ENCODE measurements around the gene EVA1C. TPM values are rescaled to one million over a fixed set of nuclear protein-coding genes. Genes with fewer than 3 reads are reported as not detected.
"Not testable (repeated sequence)": the region's sequence is repeated elsewhere in the genome, so short reads cannot be mapped to it uniquely, and the experiment has no call there.

EVA1C gene
- total RNA-seq, 2 experiments from 2014 or later = 10.9 to 12.5 TPM

GRCh38 chr21:32382108-32382644 is 30.3 kb upstream of the EVA1C start:
- H3K27ac Mint-ChIP-seq = no peak overlapping the region
- peaks cover 16% of the 10 kb centered on the region for H3K4me1 Mint-ChIP-seq

GRCh38 chr21:32383812-32384211 is 28.7 kb upstream of the EVA1C start:
- Mint-ChIP-seq H3K4me3 (no peak overlapping the region), H3K9me3 (no peaks in the 10 kb centered on the region), H3K4me1 (peaks cover 26% of the 10 kb centered on the region), H3K36me3 (peaks cover 15% of the 10 kb centered on the region), H3K27me3 (no peaks in the 10 kb centered on the region), H3K27ac (no peak overlapping the region)
- no peak for DNase-seq

More at GRCh38 chr21:32382108-32382644, 30.3 kb upstream of the EVA1C start:
- H3K9me3 Mint-ChIP-seq = no peaks in the 10 kb centered on the region
- H3K4me3 Mint-ChIP-seq = no peak overlapping the region
- peaks cover 25% of the 10 kb centered on the region for H3K36me3 Mint-ChIP-seq
- H3K27me3 Mint-ChIP-seq = no peaks in the 10 kb centered on the region
- no peak for DNase-seq

- Mint-ChIP-seq H3K27ac (peak overlapping the region; percentile 35), H3K36me3 (peaks cover 30% of the 10 kb centered on the region), H3K27me3 (no peaks in the 10 kb centered on the region), H3K4me1 (peaks cover 44% of the 10 kb centered on the region), H3K4me3 (no peak overlapping the region), H3K9me3 (no peaks in the 10 kb centered on the region)
- no peak for DNase-seq
Measured at GRCh38 chr21:32386195-32386870, 26.2 kb upstream of the EVA1C start.

GRCh38 chr21:32387151-32387550 is 25.4 kb upstream of the EVA1C start:
- Mint-ChIP-seq H3K36me3 (peaks cover 38% of the 10 kb centered on the region), H3K4me3 (no peak overlapping the region), H3K27me3 (no peaks in the 10 kb centered on the region), H3K27ac (peak overlapping the region; percentile 35), H3K4me1 (peaks cover 47% of the 10 kb centered on the region), H3K9me3 (no peaks in the 10 kb centered on the region)
- DNase-seq = no peak

- no peaks in the 10 kb centered on the region for H3K27me3 Mint-ChIP-seq
- no peak overlapping the region for H3K27ac Mint-ChIP-seq
- H3K4me1 Mint-ChIP-seq = peaks cover 47% of the 10 kb centered on the region
- peaks cover 39% of the 10 kb centered on the region for H3K36me3 Mint-ChIP-seq
- H3K9me3 Mint-ChIP-seq = no peaks in the 10 kb centered on the region
- no peak overlapping the region for H3K4me3 Mint-ChIP-seq
- no peak for DNase-seq
Measured at GRCh38 chr21:32388306-32388705, 24.2 kb upstream of the EVA1C start.

GRCh38 chr21:32389337-32390015 is 23.0 kb upstream of the EVA1C start:
- H3K4me3 Mint-ChIP-seq = peak overlapping the region; percentile 29
- H3K9me3 Mint-ChIP-seq = no peaks in the 10 kb centered on the region
- no peaks in the 10 kb centered on the region for H3K27me3 Mint-ChIP-seq
- DNase-seq = no peak
- peaks cover 36% of the 10 kb centered on the region for H3K36me3 Mint-ChIP-seq
- peaks cover 54% of the 10 kb centered on the region for H3K4me1 Mint-ChIP-seq
- H3K27ac Mint-ChIP-seq = no peak overlapping the region

- not testable (repeated sequence) for H3K27me3 Mint-ChIP-seq, H3K9me3 Mint-ChIP-seq, DNase-seq, H3K27ac Mint-ChIP-seq
- peaks cover 31% of the 10 kb centered on the region for H3K36me3 Mint-ChIP-seq
- peaks cover 50% of the 10 kb centered on the region for H3K4me1 Mint-ChIP-seq
- peak overlapping the region; percentile 91 for H3K4me3 Mint-ChIP-seq
Measured at GRCh38 chr21:32390537-32391224, 21.8 kb upstream of the EVA1C start.

- H3K9me3 Mint-ChIP-seq = no peaks in the 10 kb centered on the region
- no peak for DNase-seq
- H3K36me3 Mint-ChIP-seq = peaks cover 31% of the 10 kb centered on the region
- H3K4me1 Mint-ChIP-seq = peaks cover 42% of the 10 kb centered on the region
- peak overlapping the region; percentile 91 for H3K4me3 Mint-ChIP-seq
- peaks cover 11% of the 10 kb centered on the region for H3K27me3 Mint-ChIP-seq
- peak overlapping the region; percentile 87 for H3K27ac Mint-ChIP-seq
Measured at GRCh38 chr21:32391755-32392154, 20.8 kb upstream of the EVA1C start.

- Mint-ChIP-seq H3K27me3 (peaks cover 11% of the 10 kb centered on the region), H3K4me1 (peaks cover 35% of the 10 kb centered on the region), H3K27ac (peak overlapping the region; percentile 87)
Measured at GRCh38 chr21:32392299-32392879, 20.1 kb upstream of the EVA1C start.

GRCh38 chr21:32392880-32393676 is 19.4 kb upstream of the EVA1C start, which contains the start of gene URB1:
Gene URB1 (minus strand): TSS chr21:32393012. CDS start chr21:32392910, 102 bp downstream.
- peak within 1 kb of the TSS; percentile 91 for H3K4me3 Mint-ChIP-seq
- peaks cover 29% of the 10 kb centered on the region for H3K36me3 Mint-ChIP-seq
- peaks cover 31% of the 10 kb centered on the region for H3K4me1 Mint-ChIP-seq
- DNase-seq = peak; percentile 98
- H3K9me3 Mint-ChIP-seq = no peaks in the 10 kb centered on the region
- peak within 1 kb of the TSS; percentile 87 for H3K27ac Mint-ChIP-seq
- H3K27me3 Mint-ChIP-seq = peaks cover 11% of the 10 kb centered on the region

More at GRCh38 chr21:32392299-32392879, 20.1 kb upstream of the EVA1C start:
- H3K4me3 Mint-ChIP-seq = peak overlapping the region; percentile 91
- no peaks in the 10 kb centered on the region for H3K9me3 Mint-ChIP-seq
- peaks cover 29% of the 10 kb centered on the region for H3K36me3 Mint-ChIP-seq
- no peak for DNase-seq

GRCh38 chr21:32393677-32394001 is 18.9 kb upstream of the EVA1C start:
- peak overlapping the region; percentile 91 for H3K4me3 Mint-ChIP-seq
- peaks cover 30% of the 10 kb centered on the region for H3K4me1 Mint-ChIP-seq
- DNase-seq = no peak
- peaks cover 11% of the 10 kb centered on the region for H3K27me3 Mint-ChIP-seq
- H3K9me3 Mint-ChIP-seq = no peaks in the 10 kb centered on the region
- H3K36me3 Mint-ChIP-seq = peaks cover 26% of the 10 kb centered on the region
- H3K27ac Mint-ChIP-seq = peak overlapping the region; percentile 87

GRCh38 chr21:32403201-32403777 is 9.2 kb upstream of the EVA1C start:
- Mint-ChIP-seq H3K4me3 (no peak overlapping the region), H3K9me3 (peaks cover 2% of the 10 kb centered on the region), H3K27ac (no peak overlapping the region), H3K36me3 (peaks cover 1% of the 10 kb centered on the region), H3K27me3 (no peaks in the 10 kb centered on the region), H3K4me1 (peaks cover 9% of the 10 kb centered on the region)
- DNase-seq = peak; percentile 51

GRCh38 chr21:32406405-32406804 is 6.1 kb upstream of the EVA1C start:
- H3K27me3 Mint-ChIP-seq = no peaks in the 10 kb centered on the region
- no peak for DNase-seq
- peaks cover 5% of the 10 kb centered on the region for H3K9me3 Mint-ChIP-seq
- H3K4me1 Mint-ChIP-seq = peaks cover 16% of the 10 kb centered on the region
- peaks cover 11% of the 10 kb centered on the region for H3K36me3 Mint-ChIP-seq
- H3K4me3 Mint-ChIP-seq = no peak overlapping the region
- H3K27ac Mint-ChIP-seq = no peak overlapping the region

GRCh38 chr21:32410291-32410690 is 2.2 kb upstream of the EVA1C start:
- peaks cover 5% of the 10 kb centered on the region for H3K9me3 Mint-ChIP-seq
- H3K27ac Mint-ChIP-seq = no peak overlapping the region
- no peaks in the 10 kb centered on the region for H3K27me3 Mint-ChIP-seq
- H3K4me1 Mint-ChIP-seq = peaks cover 29% of the 10 kb centered on the region
- H3K36me3 Mint-ChIP-seq = peaks cover 15% of the 10 kb centered on the region
- DNase-seq = no peak
- peak overlapping the region; percentile 1 for H3K4me3 Mint-ChIP-seq

All from activated naive CD8-positive, alpha-beta T cell treated with anti-CD3 and anti-CD28 coated beads for 36 hours (primary cell).